Astrocyte of the cerebellum (primary cell): Measurements from ENCODE around the gene GAS2L2.
A peak's percentile ranks its signal among the peaks of the same experiment; 100 is the strongest.

Experiments
- DNase-seq: peaks from one replicate; pipeline ENCODE4 v3.0.0-alpha.2; 2011; ENCODE audit warnings: low read depth
- H3K4me3 ChIP-seq: 2 replicates; pipeline ENCODE4 v1.5.1; 2011; ENCODE audit warnings: mild to moderate bottlenecking, low read depth, low read length, moderate library complexity
- in situ Hi-C: cut with HindIII; loops from 2 replicates; pipeline ENCODE4 v1.10.0; 2017; ENCODE audit warnings: low sequenced_read_pairs
- TF ChIP-seq, protein P1 (sequence below): IDR thresholded peaks from 2 replicates; pipeline ENCODE4 v1.5.1; 2012; ENCODE audit warnings: low read length, low read depth, moderate library complexity, mild to moderate bottlenecking; ENCODE audit errors: missing control alignments

Gene GAS2L2

DNA sequence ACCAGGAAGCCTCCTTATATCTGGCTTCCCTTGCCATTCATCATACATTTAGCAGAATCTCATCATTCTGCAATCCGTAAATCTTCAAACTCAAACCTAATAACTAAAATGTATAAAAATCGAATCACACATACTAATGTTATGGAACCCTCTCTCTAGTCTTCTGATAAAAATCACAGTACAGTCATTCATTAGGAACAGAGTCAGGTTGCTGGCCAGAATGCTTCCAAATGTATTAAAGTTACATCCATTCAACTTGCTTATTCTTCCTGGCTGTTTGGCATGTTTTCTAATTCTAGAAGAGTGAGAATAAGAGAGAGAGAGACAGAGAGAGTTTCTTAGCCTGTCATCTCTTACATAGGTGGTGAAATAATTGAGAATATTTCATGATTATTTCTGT is 38.1 kb downstream of the GAS2L2 start:
- no peak for DNase-seq
- TF ChIP-seq, protein P1, sequence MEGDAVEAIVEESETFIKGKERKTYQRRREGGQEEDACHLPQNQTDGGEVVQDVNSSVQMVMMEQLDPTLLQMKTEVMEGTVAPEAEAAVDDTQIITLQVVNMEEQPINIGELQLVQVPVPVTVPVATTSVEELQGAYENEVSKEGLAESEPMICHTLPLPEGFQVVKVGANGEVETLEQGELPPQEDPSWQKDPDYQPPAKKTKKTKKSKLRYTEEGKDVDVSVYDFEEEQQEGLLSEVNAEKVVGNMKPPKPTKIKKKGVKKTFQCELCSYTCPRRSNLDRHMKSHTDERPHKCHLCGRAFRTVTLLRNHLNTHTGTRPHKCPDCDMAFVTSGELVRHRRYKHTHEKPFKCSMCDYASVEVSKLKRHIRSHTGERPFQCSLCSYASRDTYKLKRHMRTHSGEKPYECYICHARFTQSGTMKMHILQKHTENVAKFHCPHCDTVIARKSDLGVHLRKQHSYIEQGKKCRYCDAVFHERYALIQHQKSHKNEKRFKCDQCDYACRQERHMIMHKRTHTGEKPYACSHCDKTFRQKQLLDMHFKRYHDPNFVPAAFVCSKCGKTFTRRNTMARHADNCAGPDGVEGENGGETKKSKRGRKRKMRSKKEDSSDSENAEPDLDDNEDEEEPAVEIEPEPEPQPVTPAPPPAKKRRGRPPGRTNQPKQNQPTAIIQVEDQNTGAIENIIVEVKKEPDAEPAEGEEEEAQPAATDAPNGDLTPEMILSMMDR, result no peak

DNA sequence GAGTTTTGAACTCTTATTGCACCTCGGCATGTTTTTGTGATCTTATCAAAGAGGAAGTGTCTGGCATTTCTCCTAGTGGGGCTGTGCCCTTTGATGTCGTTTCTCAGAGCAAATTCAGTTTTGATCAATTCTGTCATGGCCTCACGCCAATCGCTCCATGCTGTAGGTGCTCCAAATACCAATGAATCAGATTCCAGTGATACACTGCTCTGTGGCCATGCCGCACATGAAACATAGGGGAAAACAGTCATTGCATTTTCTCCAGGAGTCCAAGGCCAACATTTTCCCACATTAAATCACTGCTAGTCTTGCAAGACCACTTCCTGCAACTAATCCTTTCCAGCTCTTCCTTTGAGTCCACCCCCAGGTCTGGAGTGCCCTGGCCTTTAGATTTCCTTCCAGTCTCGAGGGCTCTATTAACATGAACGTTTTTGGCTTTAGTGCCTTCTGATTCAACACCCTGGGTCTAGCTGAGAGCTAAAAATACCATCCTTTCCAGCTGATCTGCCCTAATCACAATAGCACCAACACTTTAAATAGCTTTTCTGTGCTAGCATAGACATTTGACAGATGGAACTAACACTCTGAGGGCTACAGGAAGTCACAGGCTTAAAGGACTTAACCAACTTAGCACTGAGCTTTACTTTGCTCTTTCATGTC is 39.8 kb downstream of the GAS2L2 start:
- in situ Hi-C loops, result no loop called here
- peak; percentile 95 for DNase-seq
- TF ChIP-seq, protein P1, result no peak

More for the DNA sequence above, 38.1 kb downstream of the GAS2L2 start:
- H3K4me3 ChIP-seq, result no peak overlapping the region
- in situ Hi-C loops, result no loop called here

DNA sequence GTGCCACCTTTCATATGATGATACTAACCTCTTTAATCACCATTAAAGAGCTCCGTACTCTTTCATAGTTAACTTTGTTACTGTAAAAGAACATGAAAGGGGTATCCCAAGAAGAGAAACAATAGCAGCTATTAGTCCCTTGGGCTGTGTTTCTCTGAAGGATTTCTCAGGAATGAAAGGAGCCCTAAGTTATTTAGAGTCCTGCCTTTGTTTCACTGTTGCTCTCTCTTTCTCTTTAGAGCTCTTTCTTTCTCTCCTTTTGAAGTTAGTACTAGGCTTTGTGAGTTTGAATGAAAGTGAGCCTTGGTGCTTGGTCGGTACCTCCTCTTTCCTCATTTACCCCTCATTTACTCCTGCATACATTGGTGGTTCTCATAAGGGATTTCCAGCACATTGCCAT is 42.1 kb downstream of the GAS2L2 start:
- no peak overlapping the region for H3K4me3 ChIP-seq
- TF ChIP-seq, protein P1, result no peak
- DNase-seq, result no peak
- in situ Hi-C loops, result no loop called here

More for the DNA sequence above, 39.8 kb downstream of the GAS2L2 start:
- H3K4me3 ChIP-seq, result no peak overlapping the region

DNA sequence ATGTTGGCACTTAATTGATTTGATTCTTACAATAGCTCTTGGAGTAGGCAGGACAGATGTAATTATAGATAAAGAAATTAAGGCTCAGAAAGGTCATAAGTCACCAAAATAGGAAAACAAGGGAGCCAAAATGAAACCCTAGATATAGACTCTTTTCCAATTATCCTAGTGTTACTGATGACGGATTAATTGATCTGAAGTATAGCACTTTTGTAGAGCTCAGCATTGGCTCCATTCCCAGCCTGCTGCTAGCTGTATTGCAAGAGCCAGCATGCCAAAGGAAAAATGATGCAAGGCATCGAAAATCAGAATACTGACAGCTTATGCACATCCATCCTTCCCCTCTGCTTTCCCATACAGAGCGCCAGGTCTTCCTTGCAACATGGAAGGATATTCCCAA is 43.2 kb downstream of the GAS2L2 start:
- in situ Hi-C loops, result no loop called here
- H3K4me3 ChIP-seq, result no peak overlapping the region
- no peak for DNase-seq
- TF ChIP-seq, protein P1, result no peak

DNA sequence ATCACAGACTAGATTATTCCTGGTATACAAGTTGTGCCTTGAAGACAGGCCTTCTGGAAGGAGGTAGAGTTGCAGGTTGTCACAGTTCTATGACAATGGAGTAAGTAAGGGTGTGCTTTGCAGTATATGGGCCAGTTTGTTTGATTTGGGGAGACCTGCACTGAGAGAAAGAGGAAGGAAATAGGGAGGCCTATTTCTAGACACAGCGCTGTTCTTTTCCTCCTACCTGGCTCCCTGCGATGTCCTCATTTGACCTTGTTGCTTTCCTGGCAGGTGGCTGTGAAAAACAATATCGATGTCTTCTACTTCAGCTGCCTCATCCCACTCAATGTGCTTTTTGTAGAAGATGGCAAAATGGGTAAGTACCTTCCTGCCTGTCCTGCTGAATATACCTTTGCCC is 44.1 kb downstream of the GAS2L2 start:
- no peak for DNase-seq
- in situ Hi-C loops, result no loop called here
- TF ChIP-seq, protein P1, result no peak
- no peak overlapping the region for H3K4me3 ChIP-seq

DNA sequence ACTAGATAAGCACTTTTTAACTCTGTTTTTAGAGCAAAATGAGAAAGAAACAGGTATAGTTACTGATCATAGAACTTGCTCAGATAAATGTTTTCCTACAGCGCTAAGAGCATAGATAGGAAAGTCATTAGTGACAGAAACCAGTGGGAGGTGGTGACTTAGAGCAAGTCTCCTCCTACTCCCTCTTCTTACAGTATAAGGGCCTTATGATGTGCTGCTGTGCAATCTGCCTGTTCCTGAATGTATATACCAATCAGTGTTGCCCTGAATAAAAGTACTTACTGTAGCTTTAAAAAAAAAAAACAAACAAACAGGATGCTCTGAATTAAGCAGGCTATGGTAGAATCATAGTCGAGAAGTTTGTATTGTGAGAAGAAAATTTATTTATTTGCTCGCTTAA is 44.9 kb downstream of the GAS2L2 start:
- TF ChIP-seq, protein P1, result no peak
- in situ Hi-C loops, result no loop called here
- DNase-seq, result no peak
- H3K4me3 ChIP-seq, result no peak overlapping the region
